ENCODE data around the gene CFAP119. TPM values are rescaled to one million over a fixed set of nuclear protein-coding genes. Genes with fewer than 3 reads are reported as not detected.

Gene CFAP119
- total and polyA plus RNA-seq, 2 of the 8 experiments (the other 6 are each of a cell fraction or from before 2014, with no cell fraction given) = 5.6 to 6.0 TPM

DNA sequence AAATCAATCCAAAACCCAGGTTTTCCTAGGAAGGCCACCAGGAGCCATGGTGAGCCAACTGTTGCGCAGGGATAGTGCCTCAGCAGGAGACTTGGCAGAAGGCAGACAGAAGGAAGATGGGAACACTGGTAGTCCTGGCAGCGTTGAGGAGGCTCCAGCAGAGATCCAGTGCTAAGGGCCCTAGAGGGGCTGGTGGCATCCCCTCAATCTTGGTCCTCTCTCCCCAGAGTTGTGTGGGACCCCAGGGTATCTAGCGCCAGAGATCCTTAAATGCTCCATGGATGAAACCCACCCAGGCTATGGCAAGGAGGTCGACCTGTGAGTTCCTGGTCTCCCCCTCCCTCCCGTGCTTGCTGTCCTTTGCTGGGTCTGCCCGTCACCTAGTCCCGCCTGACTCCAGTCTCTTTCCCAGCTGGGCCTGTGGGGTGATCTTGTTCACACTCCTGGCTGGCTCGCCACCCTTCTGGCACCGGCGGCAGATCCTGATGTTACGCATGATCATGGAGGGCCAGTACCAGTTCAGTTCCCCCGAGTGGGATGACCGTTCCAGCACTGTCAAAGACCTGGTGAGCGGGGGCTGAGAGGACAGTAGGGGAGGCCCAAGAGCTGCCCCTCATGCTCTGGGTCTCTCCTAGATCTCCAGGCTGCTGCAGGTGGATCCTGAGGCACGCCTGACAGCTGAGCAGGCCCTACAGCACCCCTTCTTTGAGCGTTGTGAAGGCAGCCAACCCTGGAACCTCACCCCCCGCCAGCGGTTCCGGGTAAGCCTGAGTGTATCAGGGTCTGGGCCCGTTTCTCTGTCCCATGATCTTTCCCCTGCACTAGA, 5.7 kb downstream of the CFAP119 start:
- Histone ChIP-seq H3K4ac (replicated peaks; ENCODE audit: insufficient read length, low read depth, low read length) (no peak overlapping the region), H2AFZ (ENCODE audit: low read length) (no peak overlapping the region), H3K9ac (replicated peaks in 1 of 4; ENCODE audit: extremely low read depth in 1 of 4, low read depth in 3 of 4, low read length in 3 of 4) (no peak overlapping the region; a peak in 1 of 7 replicates), H4K20me1 (replicated peaks in 1 of 2; ENCODE audit: control insufficient read depth in 1 of 2, insufficient read depth in 2 of 2, low read length in 2 of 2) (peaks cover 0 to 10% of the 10 kb centered on the region in 2 experiments), H4K5ac (ENCODE audit: insufficient read length, low read depth, low read length) (no peak overlapping the region), H3K79me2 (ENCODE audit: control insufficient read depth in 1 of 2, insufficient read depth in 2 of 2, low read length in 2 of 2) (no peaks in the 10 kb centered on the region; a peak in 1 of 4 replicates), H4K8ac (ENCODE audit: extremely low read depth, insufficient read depth, low read length) (no peak overlapping the region; the same call in 1 of the 2 replicates), H3K23ac (ENCODE audit: insufficient read length) (no peak overlapping the region), H3K4me3 (ENCODE audit: extremely low read depth in 1 of 4, insufficient read depth in 2 of 4, low read depth in 3 of 4, low read length in 4 of 4) (no peak overlapping the region), H3K4me2 (ENCODE audit: insufficient read depth in 1 of 2, low read depth in 2 of 2, low read length in 2 of 2) (no peak overlapping the region), H3K56ac (replicated peaks; ENCODE audit: insufficient read length, low read depth, low read length) (no peak overlapping the region), H2BK15ac (ENCODE audit: low read length) (no peak overlapping the region), H3K27me3 (replicated peaks in 1 of 4; ENCODE audit: control insufficient read depth in 3 of 4, extremely low read depth in 1 of 4, insufficient read depth in 3 of 4, low read length in 3 of 4) (no peaks in the 10 kb centered on the region), H2BK120ac (replicated peaks; ENCODE audit: low read depth, low read length) (no peak overlapping the region), H2BK20ac (ENCODE audit: low read length) (no peak overlapping the region), H3K27ac (ENCODE audit: low read depth, low read length) (no peak overlapping the region), H3K23me2 (ENCODE audit: low read depth, low read length) (peaks cover 5% of the 10 kb centered on the region), H3K9me3 (ENCODE audit: insufficient read depth in 2 of 2, low read depth in 1 of 2, low read length in 1 of 2) (no peaks in the 10 kb centered on the region), H3K79me1 (ENCODE audit: low read depth, low read length) (peaks cover 3% of the 10 kb centered on the region; the same call in 1 of the 2 replicates), H3K18ac (ENCODE audit: extremely low read depth, low read length) (no peak overlapping the region), H4K91ac (replicated peaks; ENCODE audit: insufficient read length, low read length) (no peak overlapping the region), H3K14ac (ENCODE audit: insufficient read length) (no peak overlapping the region), H2BK5ac (ENCODE audit: low read depth, low read length) (no peak overlapping the region), H2BK12ac (ENCODE audit: low read depth, low read length) (no peak overlapping the region), H2AK5ac (ENCODE audit: low read depth, low read length) (no peak overlapping the region), H3K36me3 (ENCODE audit: control insufficient read depth in 2 of 4, insufficient read depth in 4 of 4, low read length in 3 of 4) (peaks cover 5 to 28% (median 17%) of the 10 kb centered on the region in 4 experiments; a peak in 5 of 8 replicates), H3K4me1 (replicated peaks in 1 of 4; ENCODE audit: control insufficient read depth in 3 of 4, insufficient read depth in 4 of 4, low read length in 3 of 4) (peaks cover 0 to 3% (median 1%) of the 10 kb centered on the region in 4 experiments; a peak in 3 of 7 replicates)
- ChIA-PET CTCF (ENCODE audit: partially characterized antibody) (no interaction called here), POLR2A (ENCODE audit: partially characterized antibody) (interaction anchor here (0.7 to 9.0 kb wide), 8 partner anchors 6 to 38 kb away, joined by 3 to 92 read pairs (median 4); partner anchors contain the start of gene PHKG2)
- no peak for DNase-seq (ENCODE audit: low read depth in 1 of 2, low spot score in 2 of 2)
- FAIRE-seq = no peak
- 88% methylated on average over 20 of the region's 20 CpGs; no CpG with 5 or more reads in 1 of the 2 experiments for WGBS, 2 experiments (ENCODE audit: extremely low coverage in 1 of 2, insufficient coverage in 1 of 2, insufficient read length in 1 of 2, insufficient replicate concordance in 2 of 2, low coverage in 1 of 2, low lambda C conversion rate in 2 of 2, missing lambda C conversion rate in 1 of 2)
- no peak for TF ChIP-seq KDM5A (IDR thresholded peaks at IDR 0.05; ENCODE audit: low read length)
- no peak for TF ChIP-seq HDAC2 (IDR thresholded peaks at IDR 0.05; ENCODE audit: borderline replicate concordance in 1 of 2, low read depth in 2 of 2, low read length in 2 of 2)
- no peak for TF ChIP-seq SP4 (IDR thresholded peaks at IDR 0.05; ENCODE audit: low read length)
- no peak for TF ChIP-seq TBP (IDR thresholded peaks at IDR 0.05; ENCODE audit: low read depth, low read length)
- TF ChIP-seq KDM1A (IDR thresholded peaks at IDR 0.05; ENCODE audit: borderline replicate concordance, low read length) = no peak
- TF ChIP-seq POLR2A (IDR thresholded peaks at IDR 0.05; ENCODE audit: control extremely low read depth in 1 of 2, low read depth in 2 of 2, low read length in 2 of 2) = no peak
- no peak for TF ChIP-seq KDM4A (IDR thresholded peaks at IDR 0.05; ENCODE audit: low read depth, low read length, severe bottlenecking)
- TF ChIP-seq SIX5 (IDR thresholded peaks at IDR 0.05; ENCODE audit: low read depth, low read length) = no peak
- no peak for TF ChIP-seq SAP30 (IDR thresholded peaks at IDR 0.05; ENCODE audit: insufficient read depth, insufficient replicate concordance, low read length)
- no peak for TF ChIP-seq SUZ12 (IDR thresholded peaks at IDR 0.05; ENCODE audit: low read length)
- no peak for TF ChIP-seq CTBP2 (IDR thresholded peaks at IDR 0.05; ENCODE audit: borderline replicate concordance, insufficient read depth, insufficient read length, low read length)
- TF ChIP-seq NRF1 (IDR thresholded peaks at IDR 0.05; ENCODE audit: low read depth, low read length) = no peak

Measured in H1 (cell line).